B cell (primary cell): ENCODE data around the gene SSC5D. TPM values are rescaled to one million over a fixed set of nuclear protein-coding genes. Genes with fewer than 3 reads are reported as not detected.
"Not testable (repeated sequence)": the region's sequence is repeated elsewhere in the genome, so short reads cannot be mapped to it uniquely, and the experiment has no call there.

Source experiments
- ATAC-seq: fragments of 200-7000 bp; cut with Tn5 transposase; one replicate; pipeline ENCODE4 v1.10.0; 2021; ENCODE audit warnings: low read depth, mild to moderate bottlenecking, moderate number of reproducible peaks, moderate library complexity
- CTCF ChIA-PET: fragments of 350-600 bp; sonication (Branson Sonifier 250); formaldehyde crosslinking; loops from one replicate; lab custom pipeline; 2021; ENCODE audit warnings: antibody characterized with exemption, inconsistent platforms; lab: Charles Lee
- POLR2A ChIA-PET: fragments of 350-600 bp; sonication (Branson Sonifier 250); formaldehyde crosslinking; loops from one replicate; lab custom pipeline; 2021; ENCODE audit warnings: antibody characterized with exemption; lab: Charles Lee
- DNase-seq: peaks from one replicate; pipeline ENCODE4 v3.0.0; 2013
- H2AFZ ChIP-seq: 2 replicates; pipeline ENCODE4 v1.6.1; 2012; ENCODE audit warnings: mild to moderate bottlenecking, low read depth, low read length; ENCODE audit not compliant: insufficient read depth, poor library complexity, severe bottlenecking
- H3K27ac ChIP-seq, 2 donors: 1 replicate in 1 of 2; 2 replicates in 1 of 2; pipeline ENCODE4 v1.5.1; 2012 to 2013; ENCODE audit warnings: low read length in 2 of 2, mild to moderate bottlenecking in 2 of 2, moderate library complexity in 1 of 2
- H3K27me3 ChIP-seq, 4 experiments: fragments of 200-600 bp in 1 of 4; sonication (generic) in 1 of 4; replicated peaks in 1 of 4; 1 replicate in 2 of 4; 2 replicates in 2 of 4; pipeline versions ENCODE4 v1.6.1 to v1.7.0; 2013 to 2016; ENCODE audit warnings: low read length in 3 of 4, mild to moderate bottlenecking in 2 of 4, mixed read lengths in 1 of 4, moderate library complexity in 1 of 4; ENCODE audit not compliant: insufficient read depth in 4 of 4, control insufficient read depth in 3 of 4; ENCODE audit errors: control extremely low read depth in 1 of 4
- H3K36me3 ChIP-seq, 2 experiments: replicated peaks in 1 of 2; 1 replicate in 1 of 2; 2 replicates in 1 of 2; pipeline versions ENCODE4 v1.6.1 to v1.7.1; 2013; ENCODE audit warnings: low read length in 1 of 2; ENCODE audit not compliant: insufficient read depth in 2 of 2, control insufficient read depth in 1 of 2; ENCODE audit errors: control extremely low read depth in 1 of 2, extremely low read depth in 1 of 2
- H3K4me1 ChIP-seq, 2 donors: fragments of 200-600 bp in 1 of 2; sonication (generic) in 1 of 2; 1 replicate in 1 of 2; 2 replicates in 1 of 2; pipeline versions ENCODE4 v1.5.1 to v1.6.1; 2013 to 2017; ENCODE audit warnings: low read length in 2 of 2; ENCODE audit not compliant: control insufficient read depth in 2 of 2, insufficient read depth in 2 of 2
- H3K4me2 ChIP-seq: replicated peaks from 2 replicates; pipeline ENCODE3; 2012; ENCODE audit warnings: mild to moderate bottlenecking, low read depth, low read length; ENCODE audit not compliant: poor library complexity, severe bottlenecking
- H3K4me3 ChIP-seq, 5 experiments: fragments of 200-600 bp in 1 of 5; sonication (generic) in 1 of 5; 1 replicate in 3 of 5; 2 replicates in 2 of 5; pipeline versions ENCODE4 v1.5.1 to v1.7.0; 2011 to 2016; ENCODE audit warnings: low read length in 4 of 5, mild to moderate bottlenecking in 4 of 5, low read depth in 2 of 5, control low read depth in 1 of 5, moderate library complexity in 1 of 5; ENCODE audit not compliant: insufficient read depth in 1 of 5; ENCODE audit errors: control extremely low read depth in 1 of 5, extremely low read depth in 1 of 5
- H3K79me2 ChIP-seq: fragments of 200-600 bp; sonication (generic); one replicate; pipeline ENCODE4 v1.6.0; 2016; ENCODE audit warnings: low read length; ENCODE audit not compliant: control insufficient read depth, insufficient read depth
- H3K9ac ChIP-seq: fragments of 200-600 bp; sonication (generic); 2 replicates; pipeline ENCODE4 v1.6.1; 2017; ENCODE audit warnings: mild to moderate bottlenecking, low read length, moderate library complexity
- H3K9me3 ChIP-seq, 3 donors: one replicate each; pipeline versions ENCODE4 v1.6.1 to v1.7.1; 2013; ENCODE audit warnings: low read length in 2 of 3; ENCODE audit not compliant: control insufficient read depth in 2 of 3, insufficient read depth in 1 of 3; ENCODE audit errors: control extremely low read depth in 1 of 3
- H4K20me1 ChIP-seq: 2 replicates; pipeline ENCODE4 v1.6.0; 2012; ENCODE audit warnings: mild to moderate bottlenecking, low read length; ENCODE audit not compliant: insufficient read depth, control insufficient read depth, poor library complexity, severe bottlenecking
- H3K27ac Mint-ChIP-seq: one replicate; pipeline ENCODE4 v1.8.0; 2021; ENCODE audit warnings: mixed read lengths
- H3K27me3 Mint-ChIP-seq: one replicate; pipeline ENCODE4 v1.8.0; 2021; ENCODE audit warnings: mixed read lengths
- H3K4me1 Mint-ChIP-seq: one replicate; pipeline ENCODE4 v1.8.0; 2021; ENCODE audit warnings: mixed read lengths
- H3K4me3 Mint-ChIP-seq: one replicate; pipeline ENCODE4 v1.8.0; 2021; ENCODE audit warnings: mixed read lengths
- H3K9me3 Mint-ChIP-seq: one replicate; pipeline ENCODE4 v1.8.0; 2022; ENCODE audit warnings: mixed read lengths; ENCODE audit not compliant: insufficient read depth
- EZH2 ChIP-seq: IDR thresholded peaks from 2 replicates; pipeline ENCODE4 v1.6.1; 2012; ENCODE audit warnings: borderline replicate concordance, low read depth, mild to moderate bottlenecking, moderate library complexity, low read length; ENCODE audit not compliant: insufficient read depth, poor library complexity, severe bottlenecking
- WGBS: methylation state at CpG from one replicate; pipeline ENCODE4 v1.1.5; 2013; ENCODE audit warnings: missing lambda C conversion rate; ENCODE audit not compliant: insufficient coverage; 5-methylcytosine and 5-hydroxymethylcytosine counted together
- intact Hi-C: fragments of 100-400 bp; cut with micrococcal nuclease; formaldehyde crosslinking; loops from one replicate; pipeline ENCODE4 v1.10.0; 2022
- polyA plus RNA-seq: library from polyadenylated mRNA; depleted of rRNA; stranded (reverse); fragments of >200 nt; gene quantifications from 2 replicates; pipeline ENCODE4 v1.2.3, GENCODE V29; 2012
- total RNA-seq, 2 donors: library from RNA; stranded (reverse); fragments of 120-200 nt in 1 of 2; gene quantifications; 1 replicate in 1 of 2; 2 replicates in 1 of 2; pipeline versions ENCODE4 v1.2.3 to v1.2.4, GENCODE V29; 2013 to 2022
- TF ChIP-seq, protein P1 (sequence below): fragments of 200-600 bp; IDR thresholded peaks from one replicate; pipeline ENCODE4 v1.8.0; 2022; ENCODE audit warnings: antibody characterized with exemption, mild to moderate bottlenecking

The SSC5D gene
- total and polyA plus RNA-seq, 2 donors (not counting 1 experiment from before 2014, with no cell fraction given), result 0.22 to 0.44 TPM

DNA sequence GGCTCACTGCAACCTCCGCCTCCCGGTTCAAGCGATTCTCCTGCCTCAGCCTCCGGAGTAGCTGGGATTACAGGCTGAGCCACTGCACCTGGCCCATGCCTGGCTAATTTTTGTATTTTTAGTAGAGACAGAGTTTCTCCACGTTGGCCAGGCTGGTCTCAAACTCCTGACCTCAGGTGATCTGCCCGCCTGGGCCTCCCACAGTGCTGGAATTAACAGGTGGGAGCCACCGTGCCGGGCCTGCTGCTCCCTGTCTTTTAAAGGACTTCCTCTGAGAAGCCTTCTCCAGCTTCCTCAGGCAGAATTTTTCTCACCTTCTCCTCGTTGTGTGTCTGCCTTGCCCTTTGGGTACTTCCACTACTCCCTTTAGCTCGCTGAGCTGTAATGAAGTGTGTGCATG is 8.6 kb downstream of the SSC5D start:
- H3K27ac Mint-ChIP-seq, H3K4me3 Mint-ChIP-seq, H2AFZ ChIP-seq, H3K79me2 ChIP-seq, ATAC-seq, H3K4me2 ChIP-seq, H3K9me3 ChIP-seq, H3K4me3 ChIP-seq, H3K9me3 Mint-ChIP-seq, H3K27me3 Mint-ChIP-seq, intact Hi-C loops, POLR2A ChIA-PET, H3K4me1 ChIP-seq, H3K36me3 ChIP-seq, H3K27ac ChIP-seq, DNase-seq, H4K20me1 ChIP-seq, H3K4me1 Mint-ChIP-seq, H3K9ac ChIP-seq: not testable (repeated sequence)
- H3K27me3 ChIP-seq, result peaks cover 0 to 19% (median 2%) of the 10 kb centered on the region in 4 experiments
- CTCF ChIA-PET, result interaction anchor here (3.0 kb wide), 1 partner anchor 29 kb away, joined by 14 read pairs; no protein-coding TSS in a partner anchor
- WGBS, result 92% methylated on average over 8 of the region's 10 CpGs

DNA sequence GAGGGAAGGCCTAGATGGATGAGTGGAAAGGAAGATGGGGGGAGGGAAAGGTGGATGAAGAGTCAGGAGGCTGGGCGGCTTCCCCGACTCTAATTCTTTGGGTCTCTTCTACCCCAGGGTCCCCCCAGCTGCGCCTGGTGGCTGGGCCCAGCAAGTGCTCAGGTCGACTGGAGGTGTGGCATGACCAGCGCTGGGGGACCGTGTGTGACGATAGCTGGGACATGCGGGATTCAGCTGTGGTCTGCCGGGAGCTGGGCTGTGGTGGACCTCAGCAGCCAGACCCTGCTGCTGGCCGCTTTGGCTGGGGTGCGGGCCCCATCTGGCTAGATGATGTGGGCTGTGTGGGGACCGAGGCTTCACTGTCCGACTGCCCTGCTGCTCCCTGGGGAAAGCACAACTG is 9.5 kb downstream of the SSC5D start:
- no peaks in the 10 kb centered on the region for H3K4me1 ChIP-seq

More for the DNA sequence above, 9.5 kb downstream of the SSC5D start:
- no peaks in the 10 kb centered on the region for H3K27me3 Mint-ChIP-seq
- DNase-seq (no peak), ATAC-seq (no peak)
- WGBS, result 95% methylated on average over 13 of the region's 13 CpGs
- H3K4me1 Mint-ChIP-seq, result peaks cover 4% of the 10 kb centered on the region
- no peak overlapping the region for H3K4me3 Mint-ChIP-seq
- no peak overlapping the region for H2AFZ ChIP-seq
- intact Hi-C loops, result no loop called here
- H3K27me3 ChIP-seq, result peaks cover 0 to 11% (median 2%) of the 10 kb centered on the region in 4 experiments
- H3K9me3 Mint-ChIP-seq, result no peaks in the 10 kb centered on the region
- H3K36me3 ChIP-seq, result no peaks in the 10 kb centered on the region
- H4K20me1 ChIP-seq, result no peaks in the 10 kb centered on the region
- TF ChIP-seq, protein P1, sequence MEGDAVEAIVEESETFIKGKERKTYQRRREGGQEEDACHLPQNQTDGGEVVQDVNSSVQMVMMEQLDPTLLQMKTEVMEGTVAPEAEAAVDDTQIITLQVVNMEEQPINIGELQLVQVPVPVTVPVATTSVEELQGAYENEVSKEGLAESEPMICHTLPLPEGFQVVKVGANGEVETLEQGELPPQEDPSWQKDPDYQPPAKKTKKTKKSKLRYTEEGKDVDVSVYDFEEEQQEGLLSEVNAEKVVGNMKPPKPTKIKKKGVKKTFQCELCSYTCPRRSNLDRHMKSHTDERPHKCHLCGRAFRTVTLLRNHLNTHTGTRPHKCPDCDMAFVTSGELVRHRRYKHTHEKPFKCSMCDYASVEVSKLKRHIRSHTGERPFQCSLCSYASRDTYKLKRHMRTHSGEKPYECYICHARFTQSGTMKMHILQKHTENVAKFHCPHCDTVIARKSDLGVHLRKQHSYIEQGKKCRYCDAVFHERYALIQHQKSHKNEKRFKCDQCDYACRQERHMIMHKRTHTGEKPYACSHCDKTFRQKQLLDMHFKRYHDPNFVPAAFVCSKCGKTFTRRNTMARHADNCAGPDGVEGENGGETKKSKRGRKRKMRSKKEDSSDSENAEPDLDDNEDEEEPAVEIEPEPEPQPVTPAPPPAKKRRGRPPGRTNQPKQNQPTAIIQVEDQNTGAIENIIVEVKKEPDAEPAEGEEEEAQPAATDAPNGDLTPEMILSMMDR, result no peak
- TF ChIP-seq EZH2, result no peak
- CTCF ChIA-PET, result interaction anchor here (1.2 to 3.0 kb wide), 3 partner anchors 30 to 356 kb away, joined by 3 to 14 read pairs (median 4); no protein-coding TSS in a partner anchor
- no peaks in the 10 kb centered on the region for H3K9me3 ChIP-seq
- no peak overlapping the region for H3K27ac Mint-ChIP-seq
- no peaks in the 10 kb centered on the region for H3K79me2 ChIP-seq
- H3K4me2 ChIP-seq, result no peak overlapping the region
- H3K9ac ChIP-seq, result no peak overlapping the region
- H3K27ac ChIP-seq, result no peak overlapping the region
- POLR2A ChIA-PET, result no interaction called here
- no peak overlapping the region for H3K4me3 ChIP-seq
